Measurements from ENCODE around the gene ABAT.
A peak's percentile ranks its signal among the peaks of the same experiment; 100 is the strongest.
"Not testable (repeated sequence)": the region's sequence is repeated elsewhere in the genome, so short reads cannot be mapped to it uniquely, and the experiment has no call there.

Gene ABAT

DNA sequence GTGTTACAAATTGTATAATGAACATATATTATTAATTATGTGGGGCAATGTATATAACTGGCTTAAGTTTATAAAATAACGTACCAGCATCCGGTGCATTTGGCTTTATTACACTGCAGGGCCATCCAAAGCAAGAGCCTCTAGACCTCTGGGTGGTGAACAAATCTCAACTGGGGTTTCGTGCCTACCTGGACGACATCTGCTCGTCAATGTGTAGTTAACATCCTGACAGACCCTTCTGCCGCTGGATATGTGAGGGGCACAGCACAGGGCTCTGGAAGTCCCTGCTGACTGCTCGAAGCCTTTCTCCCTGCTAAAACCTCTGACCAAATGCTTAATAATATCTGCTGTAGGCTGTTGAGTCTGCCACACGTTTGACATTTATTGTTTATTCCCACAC is 120.7 kb downstream of the ABAT start:
- DNase-seq = no peak

DNA sequence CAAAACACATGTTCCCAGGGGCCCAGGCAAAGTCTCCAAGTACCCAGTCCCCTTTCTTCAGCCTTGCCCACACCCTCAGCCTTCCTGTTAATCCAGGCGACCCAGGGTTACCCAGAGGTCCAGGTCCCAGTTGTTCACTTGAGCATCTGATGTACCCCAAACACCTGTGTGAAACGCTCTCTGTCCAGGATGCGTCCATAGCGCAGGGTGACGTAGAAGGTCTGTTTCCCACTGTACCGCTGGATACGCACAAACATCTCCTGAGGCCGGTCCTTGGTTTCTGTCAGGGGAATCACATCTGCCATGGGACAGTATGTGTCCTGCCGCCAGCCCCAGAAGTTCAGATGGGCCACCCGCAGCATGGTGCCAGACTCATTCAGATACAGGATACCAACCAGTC is 121.4 kb downstream of the ABAT start:
- no peak for DNase-seq

DNA sequence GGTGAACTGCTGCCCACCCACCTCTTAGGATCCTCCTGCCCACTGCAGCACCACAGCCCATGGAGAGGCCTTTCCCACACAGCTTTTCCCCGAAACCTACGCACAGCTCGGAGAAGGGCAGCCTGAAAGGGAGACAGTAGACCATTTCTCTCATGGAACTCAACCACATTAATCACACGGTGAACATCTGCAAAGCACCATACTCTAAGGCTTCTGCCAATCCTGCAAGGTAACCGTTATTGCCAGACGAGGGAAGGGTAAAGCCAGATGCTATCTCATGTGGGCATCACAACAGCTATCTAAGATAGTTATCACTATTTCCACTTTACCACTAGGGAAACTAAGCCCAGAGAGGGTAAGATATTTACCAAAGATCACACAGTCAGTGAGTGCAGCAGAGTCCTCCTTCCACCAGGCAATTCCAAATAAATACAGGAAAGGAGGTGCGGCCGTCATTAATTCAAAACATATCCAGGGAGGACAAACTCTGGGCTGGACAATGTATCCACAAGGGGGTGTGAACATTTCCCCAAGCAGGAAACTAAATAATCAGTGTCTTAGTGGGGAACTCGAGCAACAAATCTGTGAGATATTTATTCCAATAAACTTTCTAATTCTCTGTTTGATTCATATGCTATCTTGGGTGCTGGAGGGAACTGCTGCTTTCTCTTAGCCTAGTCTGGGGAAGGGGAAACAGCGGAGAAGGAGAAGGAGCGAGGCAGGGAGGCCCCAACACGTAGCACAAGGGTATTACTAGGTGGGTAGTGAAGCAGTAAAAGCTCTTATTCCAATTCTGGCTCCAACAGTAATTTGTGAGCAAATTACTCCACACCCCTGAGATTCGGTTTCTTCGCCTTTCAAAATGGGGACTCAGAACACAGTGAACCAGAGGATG is 122.3 kb downstream of the ABAT start:
- no peak for DNase-seq

DNA sequence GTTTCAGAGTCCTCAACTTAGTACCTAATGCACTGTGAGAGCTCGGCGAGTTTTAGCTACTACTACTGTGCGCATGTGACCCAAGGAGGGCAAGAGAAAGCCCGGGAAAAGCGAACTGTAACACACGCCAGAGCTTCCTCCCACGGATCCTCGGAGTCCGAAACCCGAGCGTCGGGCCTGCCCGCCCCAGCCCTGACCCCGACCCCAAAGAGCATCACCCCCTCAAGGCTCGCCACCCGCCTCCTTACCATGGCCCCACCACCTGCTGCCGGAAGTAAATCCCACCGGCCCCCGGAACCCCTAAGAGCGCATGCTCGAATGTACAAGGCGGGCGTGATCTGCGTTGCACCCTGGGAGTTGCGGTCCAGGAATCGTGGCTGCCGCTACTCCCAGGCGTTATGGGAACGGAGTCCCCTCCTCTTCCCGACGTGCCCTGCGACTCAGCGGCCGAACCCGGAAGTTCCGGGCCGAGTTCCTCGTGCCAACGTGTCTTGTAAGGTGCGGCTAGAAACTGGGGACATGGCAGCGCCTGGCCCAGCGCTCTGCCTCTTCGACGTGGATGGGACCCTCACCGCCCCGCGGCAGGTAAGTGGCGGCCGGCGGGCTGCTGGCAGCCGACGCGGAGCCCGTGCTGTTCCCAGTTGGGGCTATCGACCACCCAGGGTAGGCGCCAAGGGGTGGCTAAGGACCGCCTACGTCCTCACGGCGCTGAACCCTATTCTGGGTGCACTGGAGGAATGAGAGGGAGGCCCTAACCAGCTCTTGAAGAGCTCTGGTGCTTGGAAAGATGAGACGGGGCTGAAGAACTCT is 123.2 kb downstream of the ABAT start, which contains the start of the genes PMM2 and TMEM186:
TSS of gene PMM2 (plus strand) at position 476 of the 810 bp plus-strand sequence. CDS start at position 520, 44 bp downstream.
TSS of gene TMEM186 (minus strand) at position 276 of the 810 bp plus-strand sequence. CDS start at position 251, 25 bp downstream.
- DNase-seq = peak; percentile 95 to 96

DNA sequence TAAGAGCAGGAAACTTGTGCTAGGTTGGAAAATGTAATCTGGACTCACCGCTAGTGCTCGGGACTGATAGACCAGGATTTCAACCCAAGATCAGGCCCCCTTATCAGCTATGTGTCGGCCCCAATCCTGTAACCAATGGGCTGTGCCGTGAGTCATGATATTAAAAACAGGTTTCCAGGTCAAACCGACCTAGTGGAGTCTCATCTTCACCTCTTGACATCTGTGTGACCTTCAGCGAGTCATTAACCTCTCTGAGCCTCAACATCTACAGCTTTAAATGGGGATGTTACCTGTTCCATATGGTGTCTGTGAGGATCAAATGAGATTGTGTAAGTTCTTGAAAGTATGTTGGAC is 123.7 kb downstream of the ABAT start:
- DNase-seq = no peak

DNA sequence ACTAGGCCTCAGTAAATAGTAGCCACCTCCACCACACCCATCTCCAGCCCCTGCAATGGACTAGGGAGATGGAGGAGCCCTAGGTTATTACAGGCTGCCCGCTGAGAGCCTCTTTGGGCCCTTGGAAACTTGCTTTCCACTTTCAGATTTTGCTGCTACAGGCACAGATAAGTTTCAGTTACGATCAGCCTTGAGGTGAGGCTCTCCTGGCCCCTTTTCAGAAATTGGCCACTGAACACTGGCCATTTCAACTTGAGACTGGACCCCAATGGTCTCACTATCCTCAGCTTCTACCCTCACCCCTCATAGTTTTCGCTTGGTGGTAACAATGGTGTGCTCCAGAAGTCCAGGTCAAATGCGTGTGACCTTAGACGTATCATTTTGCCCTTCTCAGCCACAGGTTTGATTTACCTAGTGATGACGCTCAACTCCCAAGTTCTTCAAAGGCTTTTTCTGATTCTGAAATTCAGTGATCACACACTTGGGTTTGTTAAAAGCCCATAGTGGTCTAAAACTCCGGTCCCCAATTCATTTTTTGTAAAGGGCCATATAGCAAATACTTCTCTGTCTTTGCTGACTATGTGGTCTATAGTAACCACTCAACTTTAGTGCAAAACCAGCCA is 124.2 kb downstream of the ABAT start:
- no peak for DNase-seq

DNA sequence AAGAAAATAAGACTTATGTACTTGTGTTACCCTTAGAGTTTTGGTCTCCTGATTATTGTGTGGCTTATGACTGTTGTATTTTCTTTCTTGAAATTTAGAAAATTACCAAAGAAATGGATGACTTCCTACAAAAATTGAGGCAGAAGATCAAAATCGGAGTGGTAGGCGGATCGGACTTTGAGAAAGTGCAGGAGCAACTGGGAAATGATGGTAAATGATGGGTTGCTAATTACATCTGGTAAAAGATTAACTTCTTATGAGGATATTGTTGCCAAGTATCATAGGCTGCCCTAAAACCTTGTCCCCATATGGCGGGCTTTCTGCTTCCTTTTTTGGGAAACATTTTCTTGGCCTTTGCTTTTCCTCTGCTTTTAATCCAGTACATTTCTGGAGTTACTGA is 127.3 kb downstream of the ABAT start:
- no peak for DNase-seq

DNA sequence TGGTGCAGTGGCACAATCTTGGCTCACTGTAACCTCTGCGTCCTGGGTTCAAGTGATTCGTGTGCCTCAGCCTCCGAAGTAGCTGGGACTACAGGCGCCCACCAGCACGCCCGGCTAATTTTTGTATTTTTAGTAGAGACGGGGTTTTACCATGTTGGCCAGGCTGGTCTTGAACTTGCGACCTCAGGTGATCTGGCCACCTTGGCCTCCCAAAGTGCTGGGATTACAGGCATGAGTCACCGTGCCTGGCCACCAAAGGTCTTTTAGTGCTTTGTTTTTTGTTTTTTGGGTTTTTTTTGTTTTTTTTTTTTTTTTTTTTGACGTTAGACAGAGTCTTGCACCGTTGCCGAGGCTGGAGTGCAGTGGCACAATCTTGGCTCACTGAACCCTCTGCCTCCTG is 129.3 kb downstream of the ABAT start:
- DNase-seq = not testable (repeated sequence)

DNA sequence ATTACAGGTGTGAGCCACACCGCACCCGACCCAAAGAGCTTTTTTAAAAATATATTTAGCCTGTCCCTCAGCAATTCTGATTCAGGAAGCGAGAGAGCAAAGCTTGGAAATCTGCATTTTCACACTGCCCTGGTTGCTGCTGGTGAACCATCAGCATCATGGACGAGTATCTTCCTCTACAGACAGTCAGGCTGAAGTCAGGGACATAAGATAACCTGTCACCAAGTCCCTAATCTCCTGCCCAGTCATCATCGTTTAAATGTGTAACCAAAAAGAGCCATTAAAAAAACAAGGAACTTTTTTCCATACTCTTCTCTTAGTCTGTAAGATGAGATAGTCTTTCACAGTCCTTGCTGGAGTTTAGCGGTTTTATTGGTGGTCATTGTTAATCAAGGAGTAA is 129.9 kb downstream of the ABAT start:
- DNase-seq = no peak

DNA sequence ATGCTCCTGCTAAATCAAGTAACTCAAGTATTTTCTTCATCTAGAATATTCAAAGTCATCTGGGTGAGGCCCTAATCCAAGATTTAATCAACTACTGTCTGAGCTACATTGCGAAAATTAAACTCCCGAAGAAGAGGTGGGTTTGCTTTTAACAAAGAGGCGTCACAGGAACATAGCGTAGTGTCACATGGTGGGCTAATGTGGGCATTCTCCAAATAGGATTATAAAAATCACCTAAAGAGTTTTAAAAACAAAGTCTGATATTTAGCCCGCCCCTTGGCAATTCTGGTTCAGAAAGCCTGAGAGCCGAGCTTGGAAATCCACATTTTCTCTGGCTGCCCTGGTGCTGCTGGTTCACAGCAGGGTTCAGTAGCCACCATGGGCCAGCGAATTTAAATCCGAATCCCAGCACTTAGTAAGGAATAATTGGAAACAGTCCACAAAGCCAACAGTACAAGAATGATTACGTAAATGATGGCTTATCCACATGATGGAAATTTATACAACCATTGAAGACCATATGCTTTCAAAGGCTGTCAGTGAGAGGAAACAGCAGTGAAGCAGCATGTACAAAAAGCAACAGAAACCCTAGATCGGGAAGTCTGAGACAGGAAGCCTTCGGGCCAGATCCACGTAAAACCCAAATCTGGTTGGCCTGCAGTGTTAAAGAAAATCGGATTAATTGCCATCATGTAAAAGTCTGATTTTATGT is 132.0 kb downstream of the ABAT start:
- DNase-seq = no peak

DNA sequence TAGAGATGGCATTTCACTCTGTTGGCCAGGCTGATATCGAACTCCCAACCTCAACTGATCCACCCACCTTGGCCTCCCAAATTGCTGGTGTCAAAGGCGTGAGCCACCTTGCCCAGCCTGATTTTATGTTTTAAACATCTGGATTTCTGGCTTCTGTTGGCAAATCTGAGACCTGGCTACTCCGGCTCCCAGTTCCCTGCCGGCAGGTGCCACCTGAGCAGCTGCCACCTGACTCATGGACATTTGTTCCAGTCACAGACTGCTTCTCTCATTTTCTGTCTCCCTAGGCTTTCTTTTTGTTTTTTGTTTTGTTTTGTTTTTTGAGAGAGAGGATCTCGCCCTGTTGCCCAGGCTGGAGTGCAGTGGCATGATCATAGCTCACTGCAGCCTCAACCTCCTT is 132.8 kb downstream of the ABAT start:
- no peak for DNase-seq

DNA sequence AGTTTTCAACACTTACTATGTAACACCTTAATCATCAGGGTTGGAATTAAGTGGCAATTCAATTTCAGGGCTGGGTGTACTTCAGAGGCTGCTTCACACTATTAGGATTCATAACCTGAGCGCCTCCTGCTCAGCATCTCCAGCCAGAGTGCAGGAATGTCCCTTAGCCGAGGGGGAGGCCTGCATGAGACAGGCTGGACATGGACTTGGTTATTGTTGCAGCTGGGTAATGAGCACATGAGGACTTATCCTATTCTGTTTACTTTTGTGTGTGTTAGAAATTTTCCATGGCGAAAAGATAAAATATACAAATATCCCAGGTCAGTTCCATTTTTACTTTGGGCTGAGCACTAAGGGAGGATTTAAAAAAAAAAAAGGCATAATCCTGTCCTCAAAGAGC is 133.6 kb downstream of the ABAT start:
- no peak for DNase-seq

DNA sequence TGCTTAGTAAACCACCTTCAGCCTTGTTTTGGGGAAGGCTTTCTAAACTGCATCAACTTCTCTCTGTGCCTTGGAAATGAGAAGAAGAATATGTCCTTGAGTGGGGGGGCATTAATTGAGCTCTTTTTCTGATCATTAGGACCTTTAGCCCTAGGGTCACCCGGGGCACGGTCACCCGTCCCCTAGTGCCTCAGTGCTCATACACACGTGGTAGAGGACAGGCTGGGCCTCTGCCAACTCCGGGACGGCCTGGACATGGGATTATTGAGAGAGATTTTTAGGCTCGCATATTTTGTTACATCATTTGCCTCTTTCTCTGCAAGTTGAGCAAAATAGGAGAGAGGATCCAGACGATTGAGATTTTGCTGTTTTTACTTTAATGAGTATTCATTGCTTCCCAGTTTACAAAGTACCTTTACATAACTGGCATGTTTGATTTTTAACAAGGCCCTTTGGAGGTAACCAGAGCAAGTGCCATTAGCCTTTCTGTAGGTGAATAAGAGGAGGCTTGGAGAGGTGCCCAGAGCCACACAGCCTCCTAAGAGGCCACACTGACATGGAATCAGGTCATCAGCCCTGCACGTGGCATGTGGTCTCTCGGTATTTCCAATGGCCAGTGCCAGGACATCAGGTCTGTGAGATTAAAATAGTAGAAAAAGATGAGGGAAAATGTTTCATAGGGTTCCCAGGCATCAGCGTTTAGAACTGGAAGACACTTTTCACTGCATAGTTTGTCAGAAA is 134.4 kb downstream of the ABAT start:
- no peak for DNase-seq

DNA sequence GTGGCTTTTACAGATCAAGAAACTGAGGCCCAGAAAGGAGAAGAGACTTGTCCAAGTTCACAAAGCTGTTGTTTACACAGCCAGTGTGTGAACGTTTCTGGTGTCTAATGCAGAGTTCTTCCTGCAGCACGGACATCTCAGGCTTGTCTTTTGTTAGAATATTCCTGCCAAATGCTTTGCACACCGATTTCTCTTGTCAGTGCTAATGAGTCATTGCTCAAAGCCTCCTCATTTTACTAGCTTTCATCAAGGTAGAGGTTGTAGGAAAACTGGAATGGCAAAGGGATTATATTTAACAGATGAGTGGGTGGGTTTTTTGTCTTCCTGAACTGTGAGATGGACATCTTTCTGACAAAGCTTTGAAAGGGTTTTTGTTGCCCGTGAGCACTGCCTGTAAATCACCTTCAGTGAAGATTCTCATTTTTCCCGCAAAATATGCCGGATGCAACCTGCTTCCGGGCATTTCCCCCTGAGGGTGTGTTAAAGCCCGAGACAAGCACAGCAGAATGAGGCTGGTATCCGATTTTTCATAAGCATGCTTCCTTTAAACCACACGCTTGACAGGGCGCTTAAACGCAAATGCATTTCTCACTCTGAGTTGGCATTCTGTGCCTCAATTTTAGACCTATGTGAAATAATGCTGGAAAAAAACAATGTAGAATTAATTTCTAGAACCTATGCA is 137.9 kb downstream of the ABAT start:
- no peak for DNase-seq

DNA sequence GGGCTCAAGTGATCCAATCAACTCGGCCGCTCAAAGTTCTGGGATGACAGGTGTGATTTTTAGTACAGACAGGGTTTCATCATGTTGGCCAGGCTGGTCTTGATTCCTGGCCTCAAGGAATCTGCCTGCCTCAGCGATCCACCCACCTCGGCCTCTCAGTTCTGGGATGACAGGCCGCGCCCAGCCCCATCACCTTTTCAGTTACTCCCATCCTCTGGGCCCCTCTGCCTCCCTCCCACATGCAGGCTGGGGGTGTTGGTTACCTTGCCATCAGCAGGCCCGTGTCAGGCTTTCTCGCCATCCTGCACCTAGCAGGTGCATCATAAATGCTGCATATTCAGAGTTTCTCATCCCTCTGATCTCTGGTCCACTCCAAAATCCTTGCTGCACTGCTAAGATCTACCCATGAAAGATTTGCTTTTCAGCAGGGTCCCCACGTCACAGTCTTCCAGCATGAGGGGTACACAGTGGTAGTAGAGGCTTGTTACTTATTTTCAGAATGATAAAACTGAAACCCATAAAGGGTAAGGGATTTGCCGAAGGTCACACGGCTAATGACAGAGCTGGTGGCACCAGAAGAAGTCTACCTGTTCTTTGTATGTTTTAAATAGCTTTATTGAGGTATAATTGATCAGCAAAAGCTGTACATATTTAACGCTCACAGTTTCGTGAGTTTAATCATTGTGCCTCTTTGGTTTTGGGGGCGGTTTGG is 139.8 kb downstream of the ABAT start:
- DNase-seq = no peak

DNA sequence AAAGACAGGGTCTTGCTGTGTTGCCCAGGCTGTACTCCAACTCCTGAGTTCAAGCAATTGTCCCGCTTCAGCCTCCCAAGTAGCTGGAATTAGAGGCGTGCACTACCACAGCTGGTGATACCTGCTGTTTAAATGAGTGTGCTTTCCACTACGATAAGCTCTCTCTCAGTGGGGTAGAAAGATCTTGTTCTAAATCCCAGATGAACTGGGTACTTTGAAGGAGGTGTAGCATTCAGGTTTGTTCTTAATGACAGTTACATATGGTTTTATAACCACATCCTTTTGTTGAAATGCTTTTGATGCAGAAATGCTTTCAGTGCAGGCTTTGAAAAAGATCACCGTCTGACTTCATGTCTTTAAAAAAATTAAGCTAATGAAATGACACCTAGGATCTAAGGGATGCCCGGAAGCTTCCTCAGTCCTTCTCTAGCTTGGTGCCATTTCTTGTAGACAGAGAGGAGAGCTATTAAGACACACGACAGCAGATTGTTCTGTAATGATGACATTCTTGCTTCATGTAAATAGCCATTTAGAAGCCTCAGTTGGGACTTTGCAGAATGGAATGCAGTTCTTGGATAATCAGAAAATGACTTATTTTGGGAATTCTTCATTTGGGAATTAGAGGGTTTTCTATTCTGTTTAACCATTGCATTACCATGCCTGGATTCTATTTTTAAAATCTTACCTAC is 142.7 kb downstream of the ABAT start:
- peak in 1 of 2 donors; percentile 22 for DNase-seq

DNA sequence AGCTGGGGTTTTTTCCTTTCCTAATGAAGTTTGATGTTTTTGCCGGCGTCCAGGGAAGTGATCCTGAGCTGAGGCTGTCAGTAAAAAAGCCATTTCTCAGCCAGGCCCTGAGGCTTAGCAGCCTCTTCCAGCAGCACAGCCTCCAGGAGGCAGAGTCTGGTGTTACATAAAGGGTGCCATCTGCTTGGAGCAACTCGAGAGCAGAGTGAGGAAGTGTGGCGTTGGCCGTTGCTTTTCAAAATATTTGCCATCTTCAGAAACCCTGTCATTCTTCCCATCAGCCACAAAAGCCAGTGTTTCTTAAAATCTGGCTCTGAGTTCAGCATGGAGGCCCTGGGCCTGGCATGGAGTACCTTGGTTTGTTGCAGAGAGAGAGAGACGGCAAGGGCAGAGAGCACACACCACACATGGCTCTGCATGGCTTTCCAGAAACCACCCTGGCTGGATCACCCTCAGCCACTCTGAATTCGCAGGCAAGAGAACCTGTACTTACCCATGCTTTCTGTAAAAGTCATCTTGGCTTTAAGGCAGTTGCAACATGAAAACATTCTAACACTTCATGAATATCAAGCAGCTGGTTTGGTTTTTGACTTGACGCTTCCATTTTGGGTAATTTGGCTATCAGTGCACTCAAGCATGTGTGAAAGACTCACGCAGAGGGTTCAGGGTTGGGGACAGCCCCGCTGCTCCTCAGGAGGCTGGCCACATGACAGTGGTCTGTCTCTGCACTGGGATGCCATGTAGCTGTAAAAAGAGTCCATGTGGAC is 144.3 kb downstream of the ABAT start:
- DNase-seq = no peak

DNA sequence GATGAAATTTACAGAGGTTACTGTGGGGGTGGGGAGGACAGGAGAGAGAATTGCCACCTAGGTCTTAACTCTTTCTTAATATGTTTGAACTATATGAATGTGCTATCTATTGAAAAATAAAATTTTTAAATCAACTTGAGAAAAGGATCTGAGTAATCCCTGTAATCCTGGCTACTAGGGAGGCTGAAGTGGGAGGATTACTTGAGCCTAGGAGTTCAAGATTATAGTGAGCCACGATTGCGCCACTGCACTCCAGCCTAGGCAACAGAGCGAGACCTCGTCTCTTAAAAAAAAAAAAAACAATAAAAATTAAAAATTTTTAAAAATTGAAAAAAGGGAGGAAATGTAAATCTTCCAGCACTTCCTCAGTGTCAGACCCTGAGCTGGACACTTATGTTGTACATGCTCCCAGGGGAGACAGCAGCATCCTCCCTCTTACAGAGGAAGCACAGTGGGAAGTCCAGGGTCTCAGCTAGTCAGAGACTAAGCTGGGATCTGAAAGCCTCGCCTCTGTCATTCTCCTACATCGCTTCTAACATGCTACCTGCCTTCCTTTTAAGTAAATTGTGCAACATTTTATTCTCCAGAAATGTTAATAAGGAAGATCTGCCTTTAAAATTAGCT is 145.1 kb downstream of the ABAT start:
- no peak for DNase-seq

DNA sequence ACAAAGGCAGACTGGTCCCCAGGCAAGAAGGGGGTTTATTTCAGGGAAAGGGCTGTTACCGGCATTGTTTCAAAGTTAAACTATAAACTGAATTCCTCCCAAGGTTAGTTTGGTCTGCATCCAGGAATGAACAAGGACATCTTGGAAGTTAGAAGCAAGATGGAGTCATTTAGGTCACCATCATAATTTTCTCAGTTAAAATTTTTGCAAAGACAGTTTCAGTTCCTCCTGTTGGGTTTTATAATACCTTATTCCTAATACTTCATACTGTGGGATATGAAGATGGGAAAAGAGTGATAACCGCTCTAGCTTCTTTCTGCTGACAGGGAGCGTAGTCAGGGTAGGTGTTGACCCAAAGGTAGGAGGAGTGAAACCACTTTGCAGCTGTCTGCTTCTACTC is 148.0 kb downstream of the ABAT start:
- no peak for DNase-seq
